ENCODE results near the gene KDM2A. TPM values are rescaled to one million over a fixed set of nuclear protein-coding genes. Genes with fewer than 3 reads are reported as not detected.

The KDM2A gene
- total RNA-seq, 1 experiment from 2014 or later, result 65.3 TPM

GRCh38 chr11:67113231-67113721, 5.8 kb upstream of the KDM2A start:
- Histone ChIP-seq H3K9ac (ENCODE audit: low read length) (no peak overlapping the region), H3K79me2 (ENCODE audit: low read length) (no peaks in the 10 kb centered on the region), H3K4me1 (ENCODE audit: insufficient read depth, low read length) (no peaks in the 10 kb centered on the region), H3K9me2 (replicated peaks; ENCODE audit: low read length) (no peaks in the 10 kb centered on the region), H3K27ac (ENCODE audit: low read length) (no peak overlapping the region), H4K20me1 (ENCODE audit: low read length) (no peaks in the 10 kb centered on the region), H2AFZ (ENCODE audit: low read length) (no peak overlapping the region), H3K27me3 (ENCODE audit: low read length) (no peaks in the 10 kb centered on the region), H3K36me3 (ENCODE audit: low read depth, low read length) (no peaks in the 10 kb centered on the region), H3K4me3 (ENCODE audit: low read length) (no peak overlapping the region), H3F3A (ENCODE audit: low read length, unreplicated experiment) (no peaks in the 10 kb centered on the region), H3K9me3 (ENCODE audit: low read length) (no peaks in the 10 kb centered on the region), H3K4me2 (ENCODE audit: low read length) (no peak overlapping the region)
- intact Hi-C loops (cut with micrococcal nuclease), result no loop called here
- DNase-seq, result no peak
- no TSS peak for BruUV-seq (replicated peaks)
- TF ChIP-seq, protein P1, sequence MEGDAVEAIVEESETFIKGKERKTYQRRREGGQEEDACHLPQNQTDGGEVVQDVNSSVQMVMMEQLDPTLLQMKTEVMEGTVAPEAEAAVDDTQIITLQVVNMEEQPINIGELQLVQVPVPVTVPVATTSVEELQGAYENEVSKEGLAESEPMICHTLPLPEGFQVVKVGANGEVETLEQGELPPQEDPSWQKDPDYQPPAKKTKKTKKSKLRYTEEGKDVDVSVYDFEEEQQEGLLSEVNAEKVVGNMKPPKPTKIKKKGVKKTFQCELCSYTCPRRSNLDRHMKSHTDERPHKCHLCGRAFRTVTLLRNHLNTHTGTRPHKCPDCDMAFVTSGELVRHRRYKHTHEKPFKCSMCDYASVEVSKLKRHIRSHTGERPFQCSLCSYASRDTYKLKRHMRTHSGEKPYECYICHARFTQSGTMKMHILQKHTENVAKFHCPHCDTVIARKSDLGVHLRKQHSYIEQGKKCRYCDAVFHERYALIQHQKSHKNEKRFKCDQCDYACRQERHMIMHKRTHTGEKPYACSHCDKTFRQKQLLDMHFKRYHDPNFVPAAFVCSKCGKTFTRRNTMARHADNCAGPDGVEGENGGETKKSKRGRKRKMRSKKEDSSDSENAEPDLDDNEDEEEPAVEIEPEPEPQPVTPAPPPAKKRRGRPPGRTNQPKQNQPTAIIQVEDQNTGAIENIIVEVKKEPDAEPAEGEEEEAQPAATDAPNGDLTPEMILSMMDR (conservative IDR thresholded peaks at IDR 0.05; ENCODE audit: low read depth, low read length), result no peak
- TF ChIP-seq EZH2 (IDR thresholded peaks at IDR 0.05; ENCODE audit: low read length, unreplicated experiment), result no peak
- no peak for TF ChIP-seq EZH2phosphoT487 (IDR thresholded peaks at IDR 0.05; ENCODE audit: borderline replicate concordance, low read length)
- ATAC-seq, result no peak
- ChIA-PET POLR2A (ENCODE audit: unreplicated experiment) (interaction anchor here (0.7 kb wide), 1 partner anchor 1973 kb away, joined by 3 read pairs; no protein-coding TSS in a partner anchor), CTCF (no interaction called here)

DNA sequence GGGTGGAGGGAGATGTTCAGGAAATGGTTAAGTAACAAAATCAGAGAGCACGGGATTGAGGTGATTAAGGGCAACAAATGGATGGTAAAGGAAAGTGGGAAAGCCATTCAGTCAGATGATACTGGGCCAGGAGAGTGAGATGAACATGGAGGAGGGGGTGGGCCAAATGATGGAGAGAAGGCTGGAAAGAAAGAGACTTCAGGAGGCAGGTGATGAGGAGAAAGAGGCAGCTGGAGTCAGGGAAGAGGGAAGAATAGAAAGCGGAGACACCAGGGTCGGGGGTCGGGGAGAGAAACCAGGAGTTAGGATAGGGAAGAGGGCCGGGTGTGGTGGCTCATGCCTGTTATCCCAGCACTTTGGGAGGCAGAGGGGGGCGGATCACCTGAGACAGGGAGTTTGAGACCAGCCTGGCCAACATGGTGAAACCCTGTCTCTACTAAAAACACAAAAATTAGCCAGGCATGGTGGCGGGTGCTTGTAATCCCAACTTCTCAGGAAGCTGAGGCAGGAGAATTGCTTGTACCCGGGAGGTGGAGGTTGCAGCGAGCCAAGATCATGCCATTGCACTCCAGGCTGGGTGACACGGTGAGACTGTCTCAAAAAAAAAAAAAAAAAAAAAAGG, 4.7 kb upstream of the KDM2A start:
- TF ChIP-seq, protein P1 (conservative IDR thresholded peaks at IDR 0.05; ENCODE audit: low read depth, low read length), result no peak
- no peak for TF ChIP-seq EZH2phosphoT487 (IDR thresholded peaks at IDR 0.05; ENCODE audit: borderline replicate concordance, low read length)
- no peak for TF ChIP-seq EZH2 (IDR thresholded peaks at IDR 0.05; ENCODE audit: low read length, unreplicated experiment)
- intact Hi-C loops (cut with micrococcal nuclease), result no loop called here
- Histone ChIP-seq H3K9me2 (replicated peaks; ENCODE audit: low read length) (no peaks in the 10 kb centered on the region), H3K4me1 (ENCODE audit: insufficient read depth, low read length) (no peaks in the 10 kb centered on the region), H3K36me3 (ENCODE audit: low read depth, low read length) (no peaks in the 10 kb centered on the region), H3K79me2 (ENCODE audit: low read length) (peaks cover 3% of the 10 kb centered on the region; the same call in 1 of the 2 replicates), H3F3A (ENCODE audit: low read length, unreplicated experiment) (no peaks in the 10 kb centered on the region), H4K20me1 (ENCODE audit: low read length) (no peaks in the 10 kb centered on the region), H3K4me2 (ENCODE audit: low read length) (no peak overlapping the region), H3K27me3 (ENCODE audit: low read length) (no peaks in the 10 kb centered on the region), H3K27ac (ENCODE audit: low read length) (no peak overlapping the region), H3K9ac (ENCODE audit: low read length) (no peak overlapping the region), H2AFZ (ENCODE audit: low read length) (no peak overlapping the region), H3K9me3 (ENCODE audit: low read length) (no peaks in the 10 kb centered on the region), H3K4me3 (ENCODE audit: low read length) (no peak overlapping the region)
- ATAC-seq (no peak), DNase-seq (no peak)
- ChIA-PET POLR2A (ENCODE audit: unreplicated experiment) (no interaction called here), CTCF (no interaction called here)
- no TSS peak for BruUV-seq (replicated peaks)

DNA sequence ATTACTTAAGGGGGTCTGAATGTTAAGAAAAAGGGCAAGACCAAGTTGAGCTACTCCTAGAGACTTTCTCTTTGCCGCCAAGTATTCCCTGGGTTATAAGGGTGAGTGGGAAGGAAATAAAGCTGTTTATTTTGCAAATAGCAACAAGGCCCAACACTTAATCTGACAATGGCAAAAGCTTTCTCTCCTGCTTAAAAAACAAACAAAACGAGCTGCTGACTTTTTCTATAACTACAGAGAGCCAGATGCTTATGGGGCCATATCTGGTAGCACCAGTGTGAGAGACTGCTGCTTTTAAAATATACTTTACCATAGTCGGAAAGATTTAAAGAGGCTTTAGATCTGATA, 2.3 kb upstream of the KDM2A start:
- ChIA-PET POLR2A (ENCODE audit: unreplicated experiment) (no interaction called here), CTCF (interaction anchor here (0.8 kb wide), 1 partner anchor 159 kb away, joined by 3 read pairs; no protein-coding TSS in a partner anchor)
- Histone ChIP-seq H3K27me3 (ENCODE audit: low read length) (no peaks in the 10 kb centered on the region), H3K36me3 (ENCODE audit: low read depth, low read length) (no peaks in the 10 kb centered on the region), H2AFZ (ENCODE audit: low read length) (no peak overlapping the region), H3K9me2 (replicated peaks; ENCODE audit: low read length) (no peaks in the 10 kb centered on the region), H3K4me3 (ENCODE audit: low read length) (no peak overlapping the region), H3K27ac (ENCODE audit: low read length) (no peak overlapping the region), H3F3A (ENCODE audit: low read length, unreplicated experiment) (no peaks in the 10 kb centered on the region), H3K9ac (ENCODE audit: low read length) (no peak overlapping the region), H4K20me1 (ENCODE audit: low read length) (peaks cover 10% of the 10 kb centered on the region), H3K4me2 (ENCODE audit: low read length) (no peak overlapping the region), H3K79me2 (ENCODE audit: low read length) (peaks cover 24% of the 10 kb centered on the region), H3K4me1 (ENCODE audit: insufficient read depth, low read length) (no peaks in the 10 kb centered on the region; the same call in 1 of the 2 replicates), H3K9me3 (ENCODE audit: low read length) (no peaks in the 10 kb centered on the region)
- intact Hi-C loops (cut with micrococcal nuclease), result no loop called here
- DNase-seq (no peak), ATAC-seq (no peak)
- BruUV-seq (replicated peaks), result no TSS peak
- TF ChIP-seq EZH2 (IDR thresholded peaks at IDR 0.05; ENCODE audit: low read length, unreplicated experiment), result no peak
- TF ChIP-seq, protein P1 (conservative IDR thresholded peaks at IDR 0.05; ENCODE audit: low read depth, low read length), result no peak
- no peak for TF ChIP-seq EZH2phosphoT487 (IDR thresholded peaks at IDR 0.05; ENCODE audit: borderline replicate concordance, low read length)
